Astrocyte of the spinal cord (primary cell): ENCODE data around the gene SLC9A8.

Source experiments
- DNase-seq: peaks from one replicate; pipeline ENCODE4 v3.0.0; 2011; ENCODE audit warnings: low read depth, low spot score
- H3K4me3 ChIP-seq: 2 replicates; pipeline ENCODE4 v1.5.1; 2011; ENCODE audit warnings: low read depth, mild to moderate bottlenecking, low read length, moderate library complexity
- CTCF ChIP-seq: IDR thresholded peaks from 2 replicates; pipeline ENCODE4 v1.5.1; 2012; ENCODE audit warnings: low read depth, mild to moderate bottlenecking, low read length, inconsistent platforms
- in situ Hi-C: cut with HindIII; loops from 2 replicates; pipeline ENCODE4 v1.10.0; 2017; ENCODE audit warnings: low sequenced_read_pairs

SLC9A8 gene

DNA sequence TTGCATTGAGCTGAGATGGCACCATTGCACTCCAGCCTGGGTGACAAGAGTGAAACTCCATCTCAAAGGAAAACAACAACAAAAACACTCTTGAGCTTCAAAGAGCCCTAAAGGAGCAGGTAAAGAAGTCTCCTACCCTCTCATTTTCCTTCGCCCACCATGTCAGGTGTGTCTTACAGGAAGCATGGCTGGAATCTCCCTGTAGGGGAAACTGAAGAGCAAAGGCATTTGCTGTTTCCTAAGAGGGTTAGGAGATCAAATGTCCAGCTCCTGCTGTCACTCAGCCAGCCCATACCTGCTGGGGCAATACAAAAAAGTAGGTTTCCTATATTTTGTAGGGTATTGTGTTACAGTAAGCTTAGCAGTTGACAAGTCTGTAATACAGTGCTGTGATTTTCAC, 59.4 kb downstream of the SLC9A8 start:
- TF ChIP-seq CTCF, result no peak
- no peak overlapping the region for H3K4me3 ChIP-seq
- no peak for DNase-seq
- in situ Hi-C loops, result no loop called here

- in situ Hi-C loops, result no loop called here
- DNase-seq, result no peak
- no peak overlapping the region for H3K4me3 ChIP-seq
- TF ChIP-seq CTCF, result no peak
Observed at GRCh38 chr20:49874696-49875095, 62.1 kb downstream of the SLC9A8 start.

DNA sequence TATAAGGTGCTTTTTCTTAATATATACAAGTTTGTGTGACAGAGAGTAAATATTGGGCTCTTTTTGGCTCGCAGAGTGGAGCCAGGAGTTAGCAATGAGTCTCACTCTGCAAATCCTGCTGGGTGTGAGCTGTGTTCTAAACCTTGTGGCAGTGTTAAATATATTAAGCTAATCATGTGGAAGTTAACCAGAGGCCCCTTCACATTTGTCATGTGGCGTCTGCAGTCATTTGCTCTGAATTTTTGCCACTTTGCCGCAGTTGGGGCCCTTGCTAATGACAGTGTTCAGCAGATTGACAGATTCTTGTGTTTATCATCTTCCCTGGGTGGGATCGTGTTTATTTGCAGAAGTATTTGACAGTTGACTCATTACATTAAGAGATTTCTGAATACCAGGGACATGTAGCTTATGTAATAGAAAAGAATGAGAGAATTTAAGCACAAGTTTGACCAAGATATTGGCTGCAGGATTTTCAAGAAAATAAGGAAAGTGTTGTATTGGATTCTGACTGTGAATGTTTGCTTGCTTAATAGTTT, 64.8 kb downstream of the SLC9A8 start:
- in situ Hi-C loops, result no loop called here
- no peak overlapping the region for H3K4me3 ChIP-seq
- DNase-seq, result no peak
- TF ChIP-seq CTCF, result no peak

DNA sequence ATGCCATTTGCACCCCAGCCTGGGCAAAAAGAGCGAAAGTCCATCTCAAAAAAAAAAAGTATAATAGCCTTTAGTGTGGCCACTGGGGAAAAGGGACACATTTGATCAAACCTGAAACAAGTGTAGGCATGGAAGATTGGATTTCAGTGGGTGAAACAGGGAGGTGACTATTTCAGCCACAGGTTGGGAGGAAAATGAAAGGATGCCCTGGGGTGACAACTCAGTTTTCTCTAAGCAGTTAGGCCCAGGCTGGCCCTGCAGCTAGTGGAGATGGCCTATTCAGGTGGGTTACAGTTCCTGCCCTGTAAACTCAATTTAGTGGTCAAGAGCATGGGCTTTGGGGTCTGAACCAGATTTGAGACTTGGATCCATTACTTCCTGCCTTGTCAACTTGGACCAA, 66.3 kb downstream of the SLC9A8 start:
- DNase-seq, result no peak
- H3K4me3 ChIP-seq, result no peak overlapping the region
- TF ChIP-seq CTCF, result no peak
- in situ Hi-C loops, result no loop called here

- TF ChIP-seq CTCF, result no peak
- H3K4me3 ChIP-seq, result no peak overlapping the region
- DNase-seq, result peak; percentile 61
- in situ Hi-C loops, result no loop called here
Observed at GRCh38 chr20:49880177-49880576, 67.5 kb downstream of the SLC9A8 start.

DNA sequence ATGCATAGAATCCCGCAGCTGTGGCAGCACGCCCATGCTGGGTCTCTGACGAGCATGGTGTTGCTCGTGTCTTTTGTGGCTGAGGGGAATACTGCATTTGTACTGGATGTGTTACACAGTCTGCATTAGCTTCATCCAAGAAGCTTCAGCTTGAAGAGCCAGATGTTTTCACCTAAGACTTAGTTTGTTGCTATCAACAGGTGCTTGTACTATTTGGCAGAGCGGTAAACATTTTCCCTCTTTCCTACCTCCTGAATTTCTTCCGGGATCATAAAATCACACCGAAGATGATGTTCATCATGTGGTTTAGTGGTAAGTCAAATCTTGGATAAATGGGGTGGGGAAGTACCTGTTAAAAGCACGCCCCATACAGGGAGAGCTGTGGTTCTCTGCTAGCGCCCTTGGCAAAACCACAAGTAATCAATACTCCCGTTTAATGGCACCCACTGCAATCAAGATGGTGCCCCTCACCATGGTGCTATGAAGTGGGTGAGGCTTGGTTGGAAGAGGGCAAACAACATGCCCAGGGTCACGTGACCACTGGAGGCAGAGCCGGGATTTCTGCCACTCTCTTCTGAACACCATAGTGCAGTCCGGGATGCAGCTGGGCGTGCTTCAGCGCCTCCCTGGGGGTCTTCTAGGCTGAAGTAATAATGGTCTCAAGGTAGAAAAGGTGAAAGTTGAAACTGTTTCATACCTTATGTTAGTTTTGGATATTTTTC, 68.3 kb downstream of the SLC9A8 start:
- no peak for TF ChIP-seq CTCF
- H3K4me3 ChIP-seq, result no peak overlapping the region
- DNase-seq, result no peak
- in situ Hi-C loops, result no loop called here
